NT2/D1 (cell line): ENCODE data around the gene ARHGEF33.

Source experiments
- SUZ12 ChIP-seq: IDR thresholded peaks from 2 replicates; pipeline ENCODE4 v1.6.1; 2011; ENCODE audit not compliant: insufficient read length, insufficient read depth; ENCODE audit errors: extremely low read depth
- YY1 ChIP-seq: IDR thresholded peaks from 2 replicates; pipeline ENCODE4 v1.6.1; 2011; ENCODE audit not compliant: insufficient read length, insufficient read depth
- ZNF274 ChIP-seq: IDR thresholded peaks from 2 replicates; pipeline ENCODE4 v1.6.1; 2011; ENCODE audit warnings: mild to moderate bottlenecking, low read depth, low read length

DNA sequence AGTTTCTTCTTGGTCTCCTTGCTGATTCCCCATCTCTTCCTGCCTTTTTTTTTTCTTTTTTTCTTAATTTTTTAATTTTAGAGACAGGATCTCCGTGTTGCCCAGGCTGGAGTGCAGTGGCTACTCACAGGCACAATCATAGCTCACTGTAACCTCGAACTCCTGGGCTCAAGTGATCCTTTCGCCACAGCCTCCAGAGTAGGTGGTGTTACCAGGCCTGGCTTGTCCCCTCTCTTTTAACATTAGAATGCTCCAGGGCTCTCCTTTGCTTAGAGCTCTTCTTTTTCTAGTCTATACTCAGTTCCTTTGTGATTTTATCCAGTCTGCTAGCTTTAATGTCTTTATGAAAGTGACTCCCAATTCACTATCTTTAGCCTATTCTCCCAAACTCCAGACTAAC, 89.2 kb downstream of the ARHGEF33 start:
- no peak for TF ChIP-seq SUZ12
- TF ChIP-seq ZNF274 = no peak
- no peak for TF ChIP-seq YY1
